HepG2 (cell line): ENCODE results near the gene WNT9A. TPM values are rescaled to one million over a fixed set of nuclear protein-coding genes. Genes with fewer than 3 reads are reported as not detected.

Source experiments
- ATAC-seq: fragments of 200-7000 bp; cut with Tn5 transposase; 3 replicates; pipeline ENCODE4 v1.9.1; 2020; ENCODE audit warnings: mild to moderate bottlenecking, moderate library complexity
- BruUV-seq: library from RNA; stranded (reverse); fragments of 400-500 nt; replicated peaks from 2 replicates; lab custom pipeline; 2021; lab: Mats Ljungman, UMichigan
- CTCF ChIA-PET: fragments of 300-600 bp; formaldehyde crosslinking; extraction: SDS; loops from one replicate; lab custom pipeline; 2021; ENCODE audit warnings: low total read pairs, inconsistent platforms, low intra/inter-chr PET ratio; lab: Yijun Ruan, JAX
- POLR2A ChIA-PET: fragments of 350-600 bp; sonication (Branson Sonifier 250); formaldehyde crosslinking; loops from one replicate; lab custom pipeline; 2020; ENCODE audit warnings: antibody characterized with exemption, inconsistent platforms; lab: Yijun Ruan, JAX
- DNase-seq: peaks from one replicate; pipeline ENCODE4 v3.0.0-alpha.2; 2015; ENCODE audit warnings: low spot score
- FAIRE-seq: peaks from 3 replicates; lab custom pipeline; 2011; peaks lifted over from hg19 to GRCh38; lab: Jason Lieb, UNC
- H2AFZ ChIP-seq: one replicate; pipeline ENCODE4 v1.6.1; 2011; ENCODE audit warnings: low read length, inconsistent platforms
- H3K27ac ChIP-seq: fragments of 300-600 bp; 3 replicates; pipeline ENCODE4 v1.8.0; 2011; ENCODE audit warnings: mixed run types, mild to moderate bottlenecking, mixed read lengths, low read length, inconsistent platforms; ENCODE audit not compliant: insufficient read depth; ENCODE audit errors: extremely low read length
- H3K27me3 ChIP-seq, 2 experiments: fragments of 200-600 bp in 1 of 2; 2 replicates in 1 of 2; 3 replicates in 1 of 2; pipeline versions ENCODE4 v1.6.0 to v1.8.0; 2011; ENCODE audit warnings: low read length in 2 of 2, mild to moderate bottlenecking in 2 of 2, moderate library complexity in 2 of 2, inconsistent platforms in 1 of 2; ENCODE audit not compliant: insufficient read depth in 2 of 2, control insufficient read depth in 1 of 2
- H3K36me3 ChIP-seq, 2 experiments: fragments of 200-600 bp in 1 of 2; replicated peaks in 1 of 2; 2 replicates in 1 of 2; 3 replicates in 1 of 2; pipeline versions ENCODE4 v1.5.1 to v1.8.0; 2011; ENCODE audit warnings: low read length in 2 of 2, inconsistent platforms in 1 of 2; ENCODE audit not compliant: insufficient read depth in 2 of 2, control insufficient read depth in 1 of 2
- H3K4me1 ChIP-seq: 2 replicates; pipeline ENCODE4 v1.5.1; 2012; ENCODE audit warnings: low read length, inconsistent platforms; ENCODE audit not compliant: insufficient read depth
- H3K4me2 ChIP-seq: 2 replicates; pipeline ENCODE4 v1.6.0; 2011; ENCODE audit warnings: low read depth, low read length, inconsistent platforms
- H3K4me3 ChIP-seq, 3 experiments: fragments of 200-600 bp in 1 of 3; sonication (generic), shearing (Covaris generic) in 1 of 3; replicated peaks in 1 of 3; 2 replicates each; pipeline ENCODE4 v1.5.1; 2011 to 2016; ENCODE audit warnings: low read length in 3 of 3, inconsistent platforms in 2 of 3, low read depth in 2 of 3, mild to moderate bottlenecking in 2 of 3, control low read depth in 1 of 3, mixed read lengths in 1 of 3; ENCODE audit not compliant: insufficient read depth in 1 of 3
- H3K79me2 ChIP-seq: one replicate; pipeline ENCODE4 v1.6.1; 2011; ENCODE audit warnings: low read length, inconsistent platforms; ENCODE audit not compliant: insufficient read depth
- H3K9ac ChIP-seq: 2 replicates; pipeline ENCODE4 v1.6.0; 2011; ENCODE audit warnings: mild to moderate bottlenecking, low read depth, low read length, inconsistent platforms; ENCODE audit not compliant: insufficient read depth
- H3K9me3 ChIP-seq: 2 replicates; pipeline ENCODE4 v1.5.1; 2012; ENCODE audit warnings: mild to moderate bottlenecking, low read length
- H4K20me1 ChIP-seq: 2 replicates; pipeline ENCODE4 v1.6.0; 2011; ENCODE audit warnings: inconsistent platforms, mild to moderate bottlenecking, low read length, moderate library complexity; ENCODE audit not compliant: insufficient read depth
- ATRX ChIP-seq: sonication (generic); formaldehyde crosslinking; IDR thresholded peaks from 2 replicates; pipeline ENCODE4 v1.4.0; 2020; ENCODE audit warnings: missing genetic modification reagents, borderline replicate concordance
- HMGXB3 ChIP-seq: sonication (generic); formaldehyde crosslinking; IDR thresholded peaks from 2 replicates; pipeline ENCODE4 v1.4.0; 2020; ENCODE audit warnings: missing genetic modification reagents, borderline replicate concordance
- HNF1A ChIP-seq, 2 experiments: sonication (generic) in 1 of 2; formaldehyde crosslinking in 1 of 2; IDR thresholded peaks; 2 replicates each; pipeline versions ENCODE4 v1.4.0 to v1.6.1; 2016 to 2020; ENCODE audit warnings: borderline replicate concordance in 1 of 2, low read depth in 1 of 2, mild to moderate bottlenecking in 1 of 2, missing genetic modification reagents in 1 of 2
- RELA ChIP-seq: sonication (generic); formaldehyde crosslinking; IDR thresholded peaks from 2 replicates; pipeline ENCODE4 v1.4.0; 2020; ENCODE audit warnings: missing genetic modification reagents
- RXRA ChIP-seq: sonication (generic); formaldehyde crosslinking; IDR thresholded peaks from 2 replicates; pipeline ENCODE4 v1.5.1; 2020; ENCODE audit warnings: missing genetic modification reagents
- SALL1 ChIP-seq: sonication (generic); formaldehyde crosslinking; IDR thresholded peaks from 2 replicates; pipeline ENCODE4 v1.8.0; 2022; ENCODE audit warnings: mild to moderate bottlenecking, missing genetic modification reagents
- SOX13 ChIP-seq, 3 experiments: fragments of 450-650 bp in 1 of 3; sonication (generic) in 1 of 3; formaldehyde crosslinking in 1 of 3; IDR thresholded peaks in 2 of 3; conservative IDR thresholded peaks in 1 of 3; 2 replicates each; pipeline versions ENCODE4 v1.5.0 to v1.6.1; 2016 to 2020; ENCODE audit warnings: antibody characterized with exemption in 1 of 3, mild to moderate bottlenecking in 1 of 3, missing compliant biosample characterization in 1 of 3, missing genetic modification reagents in 1 of 3, moderate library complexity in 1 of 3
- TIGD3 ChIP-seq: sonication (generic); formaldehyde crosslinking; IDR thresholded peaks from 2 replicates; pipeline ENCODE4 v1.5.1; 2020; ENCODE audit warnings: mild to moderate bottlenecking, missing genetic modification reagents, borderline replicate concordance
- ZBTB37 ChIP-seq: sonication (generic); formaldehyde crosslinking; IDR thresholded peaks from 2 replicates; pipeline ENCODE4 v1.4.0; 2020; ENCODE audit warnings: mild to moderate bottlenecking, missing genetic modification reagents
- ZFP82 ChIP-seq: sonication (generic); formaldehyde crosslinking; IDR thresholded peaks from 2 replicates; pipeline ENCODE4 v1.5.1; 2020; ENCODE audit warnings: mild to moderate bottlenecking, missing genetic modification reagents, borderline replicate concordance
- WGBS: methylation state at CpG from one replicate; pipeline ENCODE4 v1.1.6; 2017; ENCODE audit warnings: low lambda C conversion rate; 5-methylcytosine and 5-hydroxymethylcytosine counted together
- in situ Hi-C: cut with HindIII; loops from 2 replicates; pipeline ENCODE4 v1.10.0; 2017; ENCODE audit warnings: low pct_unique_long_range_greater_than_20kb; ENCODE audit not compliant: extremely low pct_ligation_motif_present
- intact Hi-C: fragments of 100-400 bp; cut with micrococcal nuclease; formaldehyde crosslinking; loops from one replicate; pipeline ENCODE4 v1.10.0; 2022; ENCODE audit not compliant: unreplicated experiment
- polyA plus RNA-seq, 8 experiments: library from polyadenylated mRNA; depleted of rRNA in 3 of 8; stranded (reverse) in 7 of 8; unstranded in 1 of 8; fragments of >200 nt; fragmentation: Illumina TruSeq in 4 of 8; extraction: Trizol in 4 of 8; gene quantifications; 2 replicates each; pipeline versions ENCODE4 v1.2.1 to v1.2.3, GENCODE V29; 2011 to 2016; ENCODE audit warnings: low read depth in 4 of 8, missing spikeins in 1 of 8, mixed read lengths in 1 of 8; ENCODE audit not compliant: insufficient read depth in 1 of 8
- total RNA-seq, 5 experiments: library from RNA; depleted of rRNA; stranded (reverse); fragments of >200 nt; fragmentation: Illumina TruSeq; extraction: Trizol; gene quantifications; 2 replicates each; pipeline ENCODE4 v1.2.3, GENCODE V29; 2016; ENCODE audit warnings: low read depth in 1 of 5

Gene WNT9A
- total and polyA plus RNA-seq, 2 of the 13 experiments (the other 11 are each of a cell fraction or from before 2014, with no cell fraction given): 0.04 TPM; not detected in 1

- ATAC-seq: no peak
- ChIA-PET POLR2A (no interaction called here), CTCF (no interaction called here)
- Histone ChIP-seq H2AFZ (no peak overlapping the region), H3K9me3 (no peaks in the 10 kb centered on the region), H3K9ac (no peak overlapping the region), H3K36me3 (no peaks in the 10 kb centered on the region), H3K79me2 (no peaks in the 10 kb centered on the region), H3K4me3 (no peak overlapping the region), H3K27ac (no peak overlapping the region), H3K4me1 (no peaks in the 10 kb centered on the region), H3K27me3 (peaks cover 0 to 12% of the 10 kb centered on the region in 2 experiments; a peak in 1 of 5 replicates), H3K4me2 (no peak overlapping the region), H4K20me1 (no peaks in the 10 kb centered on the region; the same call in 1 of the 2 replicates)
- no TSS peak for BruUV-seq
- in situ Hi-C loops: loop anchor here (10.0 kb wide), 1 partner anchor 474 kb away; no protein-coding TSS in a partner anchor
- 6% methylated on average over 2 of the region's 2 CpGs for WGBS
- FAIRE-seq: no peak
- intact Hi-C loops: no loop called here
- no peak for DNase-seq
- TF ChIP-seq SALL1: no peak
- TF ChIP-seq HMGXB3: no peak
- no peak for TF ChIP-seq RELA (CRISPR knock-in tag)
- TF ChIP-seq TIGD3 (CRISPR knock-in tag): no peak
- TF ChIP-seq SOX13 (IDR thresholded peaks at IDR 0.05): no peak
- no peak for TF ChIP-seq SOX13 (CRISPR knock-in tag; conservative IDR thresholded peaks at IDR 0.05 in 1 of 2, IDR thresholded peaks at IDR 0.05 in 1 of 2)
- TF ChIP-seq ZBTB37 (CRISPR knock-in tag): no peak
- TF ChIP-seq ATRX (CRISPR knock-in tag): no peak
- no peak for TF ChIP-seq ZFP82 (CRISPR knock-in tag)
- TF ChIP-seq HNF1A (IDR thresholded peaks at IDR 0.05; ENCODE audit: low read depth): no peak
- no peak for TF ChIP-seq HNF1A (CRISPR knock-in tag; IDR thresholded peaks at IDR 0.05; ENCODE audit: borderline replicate concordance)
- no peak for TF ChIP-seq RXRA (CRISPR knock-in tag)
These were observed 11.0 kb upstream of the WNT9A start for GRCh38 chr1:227958617-227959324.
